Right lobe of liver (tissue), 4 donors: ENCODE results near the gene APBB2.

Experiments used
- CTCF ChIP-seq, 4 donors: fragments of 200-600 bp in 3 of 4; fragments of 450-650 bp in 1 of 4; IDR thresholded peaks; one replicate each; pipeline versions ENCODE4 v1.5.1 to v1.8.0; 2016 to 2022; ENCODE audit warnings: antibody characterized with exemption in 4 of 4, mild to moderate bottlenecking in 2 of 4
- POLR2A ChIP-seq: fragments of 450-650 bp; IDR thresholded peaks from one replicate; pipeline ENCODE4 v1.6.1; 2017; ENCODE audit warnings: antibody characterized with exemption, mild to moderate bottlenecking
- donor health status: DM: no; HTN: no; CAD: no.
- donor health status: DM: no; HTN: no; CAD: no.
- donor health status: DM: no; HTN: yes; CAD: no.

GRCh38 chr4:40864531-40864930 is 349.8 kb downstream of the APBB2 start:
- TF ChIP-seq CTCF (IDR thresholded peaks at IDR 0.05), result no peak
- TF ChIP-seq POLR2A, result no peak
